UCSD-AML1 (cell line): ENCODE data around the gene YWHAE.
A peak's percentile ranks its signal among the peaks of the same experiment; 100 is the strongest.
"Not testable (repeated sequence)": the region's sequence is repeated elsewhere in the genome, so short reads cannot be mapped to it uniquely, and the experiment has no call there.

Source experiments
- DNase-seq: peaks from one replicate; lab custom pipeline; 2025; ENCODE audit not compliant: unreplicated experiment; lab: John Stamatoyannopoulos, UW

Gene YWHAE

GRCh38 chr17:1375615-1376014, 24.4 kb downstream of the YWHAE start:
- no peak for DNase-seq

- DNase-seq = no peak
These were observed 25.4 kb downstream of the YWHAE start for GRCh38 chr17:1374431-1375177.

- no peak for DNase-seq
These were observed 26.2 kb downstream of the YWHAE start for GRCh38 chr17:1373707-1374237.

GRCh38 chr17:1372618-1373017, 27.4 kb downstream of the YWHAE start:
- DNase-seq = no peak

GRCh38 chr17:1371893-1372590, 28.0 kb downstream of the YWHAE start:
- no peak for DNase-seq

- DNase-seq = no peak
These were observed 31.4 kb downstream of the YWHAE start for GRCh38 chr17:1368588-1368987.

- no peak for DNase-seq
These were observed 32.7 kb downstream of the YWHAE start for GRCh38 chr17:1367351-1367745.

GRCh38 chr17:1366234-1366633, 33.8 kb downstream of the YWHAE start:
- DNase-seq = no peak

- peak; percentile 34 for DNase-seq
These were observed 34.5 kb downstream of the YWHAE start for GRCh38 chr17:1365445-1366039.

- no peak for DNase-seq
These were observed 37.1 kb downstream of the YWHAE start for GRCh38 chr17:1362964-1363363.

GRCh38 chr17:1362065-1362848, 37.8 kb downstream of the YWHAE start:
- no peak for DNase-seq

- no peak for DNase-seq
These were observed 39.0 kb downstream of the YWHAE start for GRCh38 chr17:1360975-1361374.

- not testable (repeated sequence) for DNase-seq
These were observed 39.7 kb downstream of the YWHAE start for GRCh38 chr17:1360315-1360714.

- DNase-seq = no peak
These were observed 46.0 kb downstream of the YWHAE start for GRCh38 chr17:1354030-1354429.

- DNase-seq = not testable (repeated sequence)
These were observed 47.5 kb downstream of the YWHAE start for GRCh38 chr17:1352530-1352929.

- no peak for DNase-seq
These were observed 48.1 kb downstream of the YWHAE start for GRCh38 chr17:1351971-1352370.

GRCh38 chr17:1351275-1351674, 48.7 kb downstream of the YWHAE start:
- DNase-seq = no peak

GRCh38 chr17:1347589-1348323, 52.3 kb downstream of the YWHAE start:
- no peak for DNase-seq

- DNase-seq = no peak
These were observed 55.5 kb downstream of the YWHAE start for GRCh38 chr17:1344521-1344920.

GRCh38 chr17:1343554-1343953, 56.5 kb downstream of the YWHAE start:
- DNase-seq = no peak
